GM08714 (cell line): Measurements from ENCODE around the gene IQGAP2.

Experiments used
- H3K4me3 ChIP-seq: fragments of 200-500 bp; sonication (Bioruptor generic); 2 replicates; pipeline ENCODE4 v1.5.1; 2014; ENCODE audit warnings: mild to moderate bottlenecking, low read length, inconsistent platforms
- ZNF274 ChIP-seq: IDR thresholded peaks from 2 replicates; pipeline ENCODE4 v1.6.1; 2012; ENCODE audit warnings: mild to moderate bottlenecking, low read depth, low read length

The IQGAP2 gene

DNA sequence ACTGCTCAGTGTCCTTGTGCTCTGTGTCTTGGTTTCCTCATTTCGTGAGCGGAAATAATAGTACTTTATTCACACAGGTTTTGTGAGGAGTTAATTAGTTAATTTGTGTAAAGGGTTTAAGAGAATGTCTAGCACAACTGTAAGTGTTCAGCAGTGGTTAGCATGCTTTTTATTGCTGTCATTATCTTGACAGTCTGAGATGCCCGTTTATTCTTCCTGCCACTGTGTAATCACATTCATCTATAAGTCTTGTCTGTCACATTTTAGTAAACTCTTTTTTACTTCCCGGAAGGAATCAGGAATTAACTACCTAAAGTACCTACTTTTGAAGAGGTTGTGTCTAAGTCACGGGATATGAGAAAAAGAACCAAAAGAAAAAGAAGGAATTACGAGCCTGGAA is 38.0 kb downstream of the IQGAP2 start:
- no peak for TF ChIP-seq ZNF274
- no peak overlapping the region for H3K4me3 ChIP-seq

DNA sequence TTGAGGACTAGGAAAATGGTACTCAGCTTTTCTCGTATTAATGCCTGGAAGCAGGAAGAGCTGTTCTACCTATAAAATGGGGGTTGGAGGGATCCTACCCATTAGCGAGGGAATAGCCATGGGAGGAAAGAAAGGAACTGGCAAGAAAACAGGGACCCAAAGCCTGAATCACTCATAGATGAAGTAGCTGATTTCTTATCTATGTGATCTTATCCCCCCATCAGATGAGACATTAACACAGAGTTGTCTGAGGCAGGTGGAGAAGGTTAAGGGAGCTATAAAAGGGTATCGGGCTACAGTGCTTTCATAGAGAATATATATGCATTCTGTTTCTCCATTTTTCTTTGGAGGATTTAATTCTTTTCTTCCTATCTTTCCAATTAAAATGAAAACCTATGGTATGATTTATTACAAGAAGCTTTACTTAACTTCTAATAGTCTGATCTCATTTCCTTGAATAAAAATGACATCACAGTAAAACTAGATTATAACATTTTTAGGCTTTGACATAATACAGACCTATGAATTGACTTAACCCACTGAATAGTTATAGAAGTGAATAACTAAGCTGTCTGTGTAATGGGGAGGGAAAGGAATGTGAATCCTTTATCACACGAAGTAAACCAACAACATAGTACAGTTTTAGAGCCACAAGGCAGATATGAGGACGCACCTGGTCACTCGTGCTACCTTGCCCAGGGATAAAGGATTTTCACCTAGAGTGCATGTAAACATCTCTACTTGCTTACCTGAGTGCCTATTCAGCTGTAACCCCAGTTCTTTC is 39.0 kb downstream of the IQGAP2 start:
- TF ChIP-seq ZNF274, result no peak
- no peak overlapping the region for H3K4me3 ChIP-seq

DNA sequence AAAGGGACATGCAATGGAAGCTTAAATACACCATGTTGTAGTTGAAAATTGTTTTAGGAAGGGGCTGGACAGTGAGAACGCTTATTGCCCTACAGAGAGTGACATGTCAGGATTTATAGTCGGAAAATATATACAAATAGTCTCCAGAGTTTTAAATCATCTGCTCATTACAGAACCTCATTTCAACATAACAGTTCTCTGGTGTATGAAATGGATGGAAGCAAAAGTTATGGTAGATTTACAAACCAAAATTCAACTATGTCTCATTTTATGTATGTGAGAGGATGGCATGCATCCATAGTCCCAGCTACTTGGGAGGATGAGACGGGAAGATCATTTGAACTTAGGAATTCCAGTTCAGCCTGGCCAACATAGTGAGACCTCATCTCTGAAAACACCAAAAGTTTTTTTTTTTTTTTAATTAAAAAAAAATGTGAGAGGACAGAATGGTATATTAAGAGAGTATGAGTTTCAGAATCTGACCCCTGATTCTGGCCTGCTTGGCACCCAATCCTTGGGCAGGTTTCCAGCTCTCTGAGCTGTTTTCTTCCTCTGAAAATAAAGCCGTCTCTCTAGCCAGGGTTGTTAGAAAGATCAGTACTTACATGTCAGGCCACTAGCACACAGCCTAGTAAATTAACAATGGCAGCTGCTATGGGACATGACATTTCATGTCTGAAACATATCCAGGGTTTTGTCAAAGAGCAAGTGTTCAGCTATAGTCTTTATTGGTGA is 40.1 kb downstream of the IQGAP2 start:
- no peak overlapping the region for H3K4me3 ChIP-seq
- no peak for TF ChIP-seq ZNF274

DNA sequence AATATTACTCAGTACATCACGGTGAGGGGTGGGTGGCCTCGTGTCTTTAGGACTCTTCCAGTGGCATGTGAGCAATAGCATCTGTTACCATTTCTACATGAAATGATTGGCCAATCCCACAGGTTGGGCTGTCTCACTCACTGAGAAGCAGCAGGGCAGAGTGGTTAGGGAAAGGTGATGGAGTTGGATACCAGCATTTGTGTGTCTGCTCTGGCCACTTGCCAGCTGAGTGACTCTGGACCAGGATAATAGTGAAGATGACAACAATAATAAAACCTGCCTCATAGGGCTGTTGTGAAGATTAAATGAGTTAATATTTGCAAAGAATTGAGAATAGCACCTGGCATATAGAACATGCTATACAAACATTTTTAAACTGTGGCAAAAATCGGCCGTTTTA is 42.0 kb downstream of the IQGAP2 start:
- TF ChIP-seq ZNF274, result no peak
- no peak overlapping the region for H3K4me3 ChIP-seq

DNA sequence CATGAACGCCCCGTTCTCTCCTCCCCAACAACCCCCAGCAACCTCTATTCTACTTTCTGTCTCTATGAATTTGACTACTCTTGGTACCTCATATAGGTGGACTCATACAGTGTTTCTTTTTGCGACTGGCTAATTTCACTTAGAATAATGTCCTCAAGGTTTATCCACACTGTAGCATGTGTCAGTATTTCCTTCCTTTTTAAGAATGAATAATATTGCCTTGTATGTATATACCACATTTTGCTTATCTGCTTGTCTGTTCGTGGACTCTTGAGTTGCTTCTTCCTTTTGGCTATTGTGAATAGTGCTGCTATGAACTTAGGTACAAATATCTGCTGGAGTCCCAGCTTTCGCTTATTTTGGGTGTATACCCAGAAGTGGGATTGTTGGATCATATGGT is 42.7 kb downstream of the IQGAP2 start:
- TF ChIP-seq ZNF274, result no peak

DNA sequence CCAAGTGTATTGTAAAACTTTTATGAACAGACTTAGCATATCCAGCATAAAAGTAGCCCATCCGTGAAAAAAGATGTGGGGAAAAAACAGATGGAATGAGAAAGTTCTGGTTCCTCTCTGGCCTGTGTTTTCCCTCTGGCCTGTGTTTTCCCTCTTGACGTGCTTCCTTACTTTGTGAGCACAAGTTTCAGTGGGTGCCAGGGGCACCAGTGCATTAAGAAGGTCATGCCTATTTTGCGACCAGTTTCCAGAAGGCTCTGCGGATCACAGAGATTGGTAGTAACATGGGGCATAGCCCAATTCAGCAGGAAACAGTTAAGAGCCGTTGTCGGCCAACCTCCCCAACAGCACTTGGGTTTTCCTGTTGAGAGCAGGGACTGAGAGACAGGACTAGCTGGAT is 43.7 kb downstream of the IQGAP2 start:
- no peak overlapping the region for H3K4me3 ChIP-seq
- no peak for TF ChIP-seq ZNF274

More for the DNA sequence above, 42.7 kb downstream of the IQGAP2 start:
- no peak overlapping the region for H3K4me3 ChIP-seq

DNA sequence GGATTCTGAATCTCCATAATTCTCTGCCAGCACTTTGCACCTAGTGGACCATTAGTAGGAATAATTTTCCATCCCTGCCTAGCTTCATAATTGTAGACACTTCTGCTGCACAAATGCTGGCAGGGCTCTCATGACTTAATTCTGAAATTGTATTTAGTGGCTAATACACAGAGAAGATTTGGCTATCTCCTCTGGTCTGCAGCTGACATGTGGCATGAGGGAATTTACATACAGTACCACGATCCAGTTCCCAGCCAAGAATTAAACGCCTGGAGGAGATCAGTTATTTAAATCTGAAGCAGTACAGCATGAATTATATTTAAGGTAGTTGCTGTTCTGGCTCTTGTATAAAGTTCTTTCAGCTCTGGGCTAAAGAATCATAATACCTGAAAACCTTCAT is 46.5 kb downstream of the IQGAP2 start:
- no peak for TF ChIP-seq ZNF274
- H3K4me3 ChIP-seq, result no peak overlapping the region

DNA sequence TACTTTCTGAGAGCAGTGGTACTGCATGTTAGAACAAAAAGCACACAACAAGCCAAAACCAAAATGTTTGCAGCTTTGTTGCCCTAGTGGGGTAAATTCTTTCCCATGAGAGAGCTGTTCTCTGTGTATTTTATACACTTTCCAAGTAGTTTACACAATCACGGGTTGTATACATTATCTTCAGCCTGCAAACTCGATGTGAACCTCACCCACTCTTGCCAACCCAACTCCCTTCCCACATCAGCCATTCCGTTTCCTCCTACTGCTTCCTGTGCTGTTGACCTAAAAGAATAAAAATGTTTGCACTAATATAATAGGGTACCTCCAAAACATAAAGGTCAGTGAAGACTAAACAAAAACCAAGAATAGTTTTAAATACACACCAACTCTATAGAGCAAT is 47.0 kb downstream of the IQGAP2 start:
- no peak overlapping the region for H3K4me3 ChIP-seq
- TF ChIP-seq ZNF274, result no peak

DNA sequence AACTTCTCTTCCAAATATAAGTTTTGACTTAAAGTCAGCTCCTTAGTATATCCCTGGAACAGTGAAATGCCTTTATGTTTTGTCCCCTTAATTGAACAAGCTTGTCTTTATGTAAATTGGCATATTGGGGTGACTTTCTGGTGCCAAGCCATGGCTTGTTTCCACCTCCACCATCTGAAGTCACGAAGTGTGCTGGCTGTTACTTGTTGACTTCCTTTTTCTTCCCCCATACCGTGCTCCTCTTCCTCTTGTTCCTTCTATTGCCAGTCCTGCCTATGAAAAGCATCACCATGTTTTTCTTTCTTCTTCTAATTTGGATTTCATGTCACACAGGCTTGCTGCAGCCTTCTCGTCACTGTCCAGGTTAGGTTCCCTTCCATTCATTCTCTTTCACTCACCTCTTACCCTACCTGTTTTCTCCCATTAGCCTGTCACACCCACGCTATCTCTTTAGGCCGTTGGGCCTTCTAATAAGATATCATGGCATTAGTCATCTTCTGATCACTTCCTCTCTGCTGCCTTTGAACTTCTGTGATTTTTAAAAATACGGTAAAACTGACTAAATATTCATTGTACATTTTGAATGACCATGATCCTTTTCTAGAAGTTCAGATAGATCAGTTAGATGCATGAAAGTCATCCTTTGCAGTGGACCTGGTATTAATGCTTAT is 48.1 kb downstream of the IQGAP2 start:
- TF ChIP-seq ZNF274, result no peak
- no peak overlapping the region for H3K4me3 ChIP-seq

DNA sequence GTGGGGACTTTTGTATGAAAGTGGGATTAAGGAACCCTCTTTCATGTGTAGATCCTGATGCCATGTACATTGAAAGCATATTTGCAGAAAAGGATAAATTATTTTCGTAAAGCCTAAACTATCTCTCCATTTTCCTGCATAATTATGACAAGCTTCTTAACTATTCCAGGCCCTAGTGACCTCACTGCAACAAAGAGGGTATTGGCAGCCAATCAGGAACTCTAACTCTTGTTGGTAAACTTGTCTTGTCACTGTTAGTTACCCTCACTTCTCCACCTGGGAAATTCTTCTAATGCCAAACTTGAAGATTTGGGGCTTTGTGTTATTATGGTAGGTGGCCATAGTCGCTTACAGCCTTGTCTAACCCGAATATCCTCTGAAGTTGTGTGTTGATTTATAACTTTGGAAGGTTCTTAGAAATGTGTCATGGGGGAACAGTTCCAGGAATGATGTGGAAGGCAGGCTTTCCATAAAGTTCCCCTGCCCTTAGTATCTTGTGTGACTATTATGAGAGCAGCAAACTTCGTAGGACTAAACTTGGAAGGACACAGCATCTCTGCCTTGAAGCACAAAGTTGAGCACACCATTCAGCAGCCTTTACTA is 52.5 kb downstream of the IQGAP2 start:
- TF ChIP-seq ZNF274, result no peak
- H3K4me3 ChIP-seq, result no peak overlapping the region

DNA sequence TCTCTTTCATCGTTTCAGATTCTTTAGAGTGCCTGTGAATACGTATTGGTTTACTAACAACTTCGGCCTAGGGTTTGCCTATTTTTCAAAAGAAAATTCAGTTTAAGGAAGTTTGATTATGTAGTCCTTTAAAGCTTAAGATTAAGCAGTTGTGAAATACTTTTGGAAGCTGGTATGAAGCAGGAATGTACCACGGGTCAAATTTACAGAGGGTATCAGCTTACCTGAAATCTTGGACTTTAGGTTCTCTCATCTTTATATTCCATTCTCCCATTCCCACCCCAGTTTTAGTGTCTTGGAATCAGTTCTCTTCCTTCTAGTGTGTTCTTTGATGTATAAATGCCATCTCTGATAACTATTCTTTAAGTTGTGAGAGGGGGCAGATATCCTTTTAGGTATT is 53.2 kb downstream of the IQGAP2 start:
- no peak for TF ChIP-seq ZNF274
- H3K4me3 ChIP-seq, result no peak overlapping the region

DNA sequence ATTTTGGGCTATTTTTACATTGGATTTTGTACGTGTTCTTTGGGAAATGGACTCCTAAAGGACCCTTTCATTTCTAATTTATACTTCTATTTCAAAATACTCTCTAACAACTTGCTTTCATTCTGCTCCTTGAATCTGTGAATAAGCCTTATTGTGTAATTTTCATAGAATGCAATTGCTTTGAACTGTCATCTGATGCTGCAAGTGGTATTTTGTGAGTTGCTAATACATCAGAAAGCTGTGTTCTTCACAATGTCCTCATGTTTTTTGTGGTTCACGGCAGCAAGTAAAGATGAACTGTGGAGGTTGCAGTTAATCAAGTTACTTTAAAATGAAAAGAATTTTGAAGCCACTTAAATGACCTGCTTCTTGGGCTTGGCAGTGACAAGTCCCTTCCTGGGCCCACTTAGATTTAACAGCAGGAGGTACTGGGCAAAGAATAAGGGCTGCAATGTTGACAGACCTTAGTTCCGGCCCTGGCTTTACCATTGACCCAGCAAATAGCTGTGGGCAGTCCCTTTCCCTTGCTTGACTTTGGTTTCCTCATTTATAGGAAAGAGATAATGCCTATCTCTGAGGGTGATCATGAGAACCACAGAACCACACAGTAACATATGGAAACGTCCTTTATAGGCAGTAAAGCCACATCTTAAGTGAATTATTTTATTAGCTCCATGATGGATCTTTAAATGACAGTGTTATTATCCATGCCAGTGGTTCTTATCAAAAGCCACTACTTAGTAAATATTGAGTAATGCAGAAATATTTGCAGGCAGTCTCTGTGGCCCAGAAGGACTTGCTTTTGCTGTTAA is 54.8 kb downstream of the IQGAP2 start:
- TF ChIP-seq ZNF274, result no peak
- no peak overlapping the region for H3K4me3 ChIP-seq

DNA sequence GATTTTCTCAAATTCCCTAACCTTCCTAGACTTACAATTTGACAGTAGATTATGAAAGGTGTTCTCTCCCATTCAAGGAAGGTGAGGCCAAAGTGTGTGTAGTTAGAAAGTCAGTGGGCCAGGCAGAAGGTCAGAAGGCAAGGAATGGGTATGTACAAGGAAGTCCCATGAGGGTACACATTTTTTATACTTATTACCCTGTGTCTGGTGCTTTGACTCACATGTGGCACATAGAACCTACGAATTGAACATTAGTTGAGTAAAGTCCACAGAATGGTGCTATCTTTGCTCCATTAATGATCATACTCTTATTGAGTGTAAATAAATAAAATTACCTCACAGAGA is 55.4 kb downstream of the IQGAP2 start:
- H3K4me3 ChIP-seq, result no peak overlapping the region
- no peak for TF ChIP-seq ZNF274

DNA sequence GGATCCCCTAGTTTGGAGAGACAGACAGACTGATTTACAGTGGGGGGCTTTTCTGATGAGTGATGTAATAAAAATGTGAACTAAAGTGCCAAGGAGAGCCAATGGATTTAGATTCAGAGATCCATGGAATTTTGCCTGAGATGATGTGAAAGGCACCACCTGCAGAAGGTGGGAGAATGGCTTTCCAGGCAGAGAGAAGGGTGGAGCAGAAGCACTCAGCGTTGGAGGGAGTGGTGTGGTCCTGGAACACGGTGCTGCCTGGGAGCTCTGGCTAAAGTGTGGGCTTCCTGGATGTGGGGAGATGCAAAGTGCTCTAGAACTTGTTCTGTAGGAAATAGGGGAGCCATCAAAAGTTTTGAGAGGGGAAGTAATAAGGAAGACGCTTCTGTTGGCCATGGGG is 57.0 kb downstream of the IQGAP2 start:
- no peak for TF ChIP-seq ZNF274
- H3K4me3 ChIP-seq, result no peak overlapping the region
